ENCODE measurements around the gene AUTS2.

- TF ChIP-seq CTCF (optimal IDR thresholded peaks at IDR 0.05 in 1 of 3, IDR thresholded peaks at IDR 0.05 in 1 of 3, conservative IDR thresholded peaks at IDR 0.05 in 1 of 3; ENCODE audit: extremely low read depth in 1 of 3, insufficient read depth in 2 of 3, low read length in 3 of 3) (no peak), EZH2 (IDR thresholded peaks at IDR 0.05; ENCODE audit: low read length) (no peak)
Observed at GRCh38 chr7:70299472-70299807, 701.2 kb downstream of the AUTS2 start.
